Fibroblast of lung (primary cell): ENCODE measurements around the gene XRCC4. TPM values are rescaled to one million over a fixed set of nuclear protein-coding genes. Genes with fewer than 3 reads are reported as not detected.

Experiments used
- DNase-seq, 2 donors: peaks; one replicate each; pipeline versions ENCODE4 v3.0.0 to v3.0.0-alpha.2; 2010; ENCODE audit warnings: low read depth in 2 of 2
- H2AFZ ChIP-seq: 2 replicates; pipeline ENCODE4 v1.5.1; 2012; ENCODE audit warnings: low read length, control low read depth, inconsistent platforms
- H3K27ac ChIP-seq: 2 replicates; pipeline ENCODE4 v1.5.1; 2011; ENCODE audit warnings: low read length, control low read depth; ENCODE audit not compliant: insufficient read depth
- H3K27me3 ChIP-seq: 2 replicates; pipeline ENCODE4 v1.5.1; 2011; ENCODE audit warnings: mild to moderate bottlenecking, low read length; ENCODE audit not compliant: control insufficient read depth, insufficient read depth
- H3K36me3 ChIP-seq: 2 replicates; pipeline ENCODE4 v1.5.1; 2011; ENCODE audit warnings: low read length; ENCODE audit not compliant: control insufficient read depth, insufficient read depth
- H3K4me1 ChIP-seq: 2 replicates; pipeline ENCODE4 v1.5.1; 2011; ENCODE audit warnings: low read length; ENCODE audit not compliant: control insufficient read depth, insufficient read depth; ENCODE audit errors: extremely low read depth
- H3K4me2 ChIP-seq: 2 replicates; pipeline ENCODE4 v1.5.1; 2011; ENCODE audit warnings: low read length, control low read depth; ENCODE audit not compliant: insufficient read depth; ENCODE audit errors: extremely low read depth
- H3K4me3 ChIP-seq, 4 experiments: fragments of 200-600 bp in 1 of 4; sonication (generic) in 1 of 4; replicated peaks in 1 of 4; 2 replicates each; pipeline ENCODE4 v1.5.1; 2011 to 2016; ENCODE audit warnings: low read length in 4 of 4, low read depth in 3 of 4, mild to moderate bottlenecking in 3 of 4, control low read depth in 2 of 4, inconsistent platforms in 1 of 4, mixed read lengths in 1 of 4; ENCODE audit not compliant: insufficient read depth in 1 of 4; ENCODE audit errors: control extremely low read depth in 1 of 4
- H3K79me2 ChIP-seq: 2 replicates; pipeline ENCODE4 v1.5.1; 2012; ENCODE audit warnings: mild to moderate bottlenecking, low read length, inconsistent platforms; ENCODE audit not compliant: control insufficient read depth, insufficient read depth
- H3K9ac ChIP-seq: 2 replicates; pipeline ENCODE4 v1.5.1; 2011; ENCODE audit warnings: mild to moderate bottlenecking, low read length, control low read depth; ENCODE audit not compliant: insufficient read depth
- H3K9me3 ChIP-seq: 2 replicates; pipeline ENCODE4 v1.5.1; 2012; ENCODE audit warnings: low read depth, low read length; ENCODE audit not compliant: control insufficient read depth, insufficient read depth
- H4K20me1 ChIP-seq: 2 replicates; pipeline ENCODE4 v1.5.1; 2011; ENCODE audit warnings: low read length; ENCODE audit not compliant: control insufficient read depth, insufficient read depth; ENCODE audit errors: extremely low read depth
- CTCF ChIP-seq, 2 donors: IDR thresholded peaks in 1 of 2; conservative IDR thresholded peaks in 1 of 2; 1 replicate in 1 of 2; 2 replicates in 1 of 2; pipeline ENCODE4 v1.5.1; 2011 to 2012; ENCODE audit warnings: low read length in 2 of 2, control low read depth in 1 of 2, inconsistent platforms in 1 of 2, low read depth in 1 of 2, mild to moderate bottlenecking in 1 of 2
- EZH2 ChIP-seq: IDR thresholded peaks from 2 replicates; pipeline ENCODE4 v1.5.1; 2012; ENCODE audit warnings: low read length, control low read depth, mild to moderate bottlenecking; ENCODE audit errors: missing control alignments
- polyA plus RNA-seq, 2 donors: library from polyadenylated mRNA; depleted of rRNA in 1 of 2; stranded (reverse) in 1 of 2; unstranded in 1 of 2; fragments of >200 nt; gene quantifications; 2 replicates each; pipeline ENCODE4 v1.2.1, GENCODE V29; 2011 to 2012; ENCODE audit warnings: missing spikeins in 1 of 2
- total RNA-seq: library from RNA; depleted of rRNA; stranded (reverse); fragments of >200 nt; gene quantifications from 2 replicates; pipeline ENCODE4 v1.2.1, GENCODE V29; 2014

XRCC4 gene
- total and polyA plus RNA-seq, 2 donors (not counting 1 experiment from before 2014, with no cell fraction given), result 7.5 to 7.6 TPM

GRCh38 chr5:83392766-83393503 lies 315.6 kb downstream of the XRCC4 start:
- no peaks in the 10 kb centered on the region for H4K20me1 ChIP-seq
- H3K36me3 ChIP-seq, result no peaks in the 10 kb centered on the region
- no peak for DNase-seq
- no peak for TF ChIP-seq EZH2
- no peak for TF ChIP-seq CTCF (conservative IDR thresholded peaks at IDR 0.05 in 1 of 2, IDR thresholded peaks at IDR 0.05 in 1 of 2; ENCODE audit: low read depth in 1 of 2, low read length in 2 of 2)
- no peaks in the 10 kb centered on the region for H3K27me3 ChIP-seq
- no peaks in the 10 kb centered on the region for H3K9me3 ChIP-seq
- H2AFZ ChIP-seq, result no peak overlapping the region
- no peak overlapping the region for H3K4me2 ChIP-seq
- no peaks in the 10 kb centered on the region for H3K79me2 ChIP-seq
- H3K9ac ChIP-seq, result no peak overlapping the region
- H3K27ac ChIP-seq, result no peak overlapping the region
- no peaks in the 10 kb centered on the region for H3K4me1 ChIP-seq
- H3K4me3 ChIP-seq, result no peak overlapping the region

DNA sequence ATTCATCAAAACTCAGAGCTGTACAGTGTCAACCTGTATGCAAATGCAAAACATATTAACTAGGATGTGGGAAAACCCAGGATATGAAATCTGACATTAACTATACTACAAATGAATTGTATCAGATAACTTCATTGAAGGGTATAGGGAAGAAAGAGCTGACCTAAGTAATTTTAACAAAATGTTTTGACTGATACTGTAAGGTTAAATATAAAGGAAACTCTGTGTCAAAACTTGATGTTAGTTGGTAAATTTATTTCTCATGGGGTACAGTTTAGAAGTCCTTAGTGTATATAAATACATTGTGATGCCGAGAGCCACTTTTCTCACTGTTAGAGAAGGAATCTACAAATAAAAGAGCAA lies 316.1 kb downstream of the XRCC4 start:
- no peaks in the 10 kb centered on the region for H3K79me2 ChIP-seq
- H3K4me1 ChIP-seq, result no peaks in the 10 kb centered on the region
- no peak overlapping the region for H2AFZ ChIP-seq
- H3K9me3 ChIP-seq, result no peaks in the 10 kb centered on the region
- H4K20me1 ChIP-seq, result no peaks in the 10 kb centered on the region
- no peak for TF ChIP-seq CTCF (conservative IDR thresholded peaks at IDR 0.05 in 1 of 2, IDR thresholded peaks at IDR 0.05 in 1 of 2; ENCODE audit: low read depth in 1 of 2, low read length in 2 of 2)
- TF ChIP-seq EZH2, result no peak
- no peak overlapping the region for H3K9ac ChIP-seq
- no peak overlapping the region for H3K4me3 ChIP-seq
- H3K27ac ChIP-seq, result no peak overlapping the region
- no peaks in the 10 kb centered on the region for H3K27me3 ChIP-seq
- H3K36me3 ChIP-seq, result no peaks in the 10 kb centered on the region
- no peak for DNase-seq
- H3K4me2 ChIP-seq, result no peak overlapping the region

- H3K27ac ChIP-seq, result no peak overlapping the region
- DNase-seq, result no peak
Observed at GRCh38 chr5:83394190-83394589, 316.8 kb downstream of the XRCC4 start.

More at GRCh38 chr5:83394190-83394589, 316.8 kb downstream of the XRCC4 start:
- H3K4me3 ChIP-seq, result no peak overlapping the region
- H3K9ac ChIP-seq, result no peak overlapping the region
- no peaks in the 10 kb centered on the region for H3K36me3 ChIP-seq
- no peak overlapping the region for H2AFZ ChIP-seq
- TF ChIP-seq EZH2 (no peak), CTCF (conservative IDR thresholded peaks at IDR 0.05 in 1 of 2, IDR thresholded peaks at IDR 0.05 in 1 of 2; ENCODE audit: low read depth in 1 of 2, low read length in 2 of 2) (no peak)
- no peaks in the 10 kb centered on the region for H4K20me1 ChIP-seq
- no peaks in the 10 kb centered on the region for H3K9me3 ChIP-seq
- no peaks in the 10 kb centered on the region for H3K4me1 ChIP-seq
- H3K27me3 ChIP-seq, result no peaks in the 10 kb centered on the region
- H3K79me2 ChIP-seq, result no peaks in the 10 kb centered on the region
- no peak overlapping the region for H3K4me2 ChIP-seq
